Measurements from ENCODE around the gene STUB1. TPM values are rescaled to one million over a fixed set of nuclear protein-coding genes. Genes with fewer than 3 reads are reported as not detected.

STUB1 gene
- total RNA-seq, 1 donor from 2014 or later: 124 TPM

DNA sequence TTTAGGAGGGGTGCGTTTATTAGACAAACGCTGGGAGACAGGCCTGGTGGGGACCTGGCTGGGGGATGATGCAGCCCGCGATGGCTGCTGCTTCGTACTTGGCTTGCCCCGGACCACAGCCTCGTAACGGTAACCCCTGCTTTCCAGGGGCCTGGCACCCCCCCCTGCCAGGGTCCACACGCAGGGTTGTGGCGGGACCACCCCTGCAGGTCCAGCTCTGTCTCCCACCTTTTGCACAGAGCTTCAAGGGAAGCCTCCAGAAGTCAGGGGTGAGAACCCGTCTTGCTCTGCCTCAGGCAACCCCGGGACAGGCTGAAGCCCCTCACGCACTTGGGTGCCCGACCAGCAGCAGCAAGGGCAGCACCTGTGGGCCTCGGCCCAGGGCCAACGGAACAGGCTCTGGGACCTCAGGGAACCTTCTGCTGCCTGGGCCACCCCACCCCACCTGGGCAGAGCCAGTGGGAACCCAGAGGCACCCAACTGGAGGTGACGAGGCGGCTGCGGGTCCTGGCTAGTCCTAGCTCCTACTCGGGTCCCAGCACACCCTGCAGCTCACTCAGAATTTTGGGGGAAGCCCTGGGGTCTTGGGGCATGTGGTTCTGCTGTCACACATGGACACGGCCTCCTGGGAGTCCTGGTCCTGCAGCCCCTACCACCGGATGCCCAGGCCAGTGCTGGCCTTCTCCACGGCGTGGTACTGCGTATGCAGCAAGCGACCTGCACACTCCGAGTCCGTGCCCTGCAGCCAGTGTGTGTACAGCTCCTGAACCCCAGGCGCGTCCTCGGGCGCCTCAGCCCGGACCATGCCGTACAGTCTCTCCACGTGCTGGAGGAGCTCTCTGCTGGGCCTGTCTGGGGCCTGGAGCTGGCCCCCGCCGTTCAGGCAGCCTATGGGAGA is 49.8 kb downstream of the STUB1 start:
- DNase-seq (ENCODE audit: extremely low spot score in 2 of 2): no peak
- intact Hi-C loops (cut with DNase I): no loop called here
- H3K36me3 ChIP-seq: peaks cover 0 to 20% of the 10 kb centered on the region in 2 donors
- no peaks in the 10 kb centered on the region for H3K9me3 ChIP-seq
- peaks cover 31% of the 10 kb centered on the region for H3K4me1 ChIP-seq
- TF ChIP-seq POLR2A (IDR thresholded peaks at IDR 0.05): no peak
- no peak for TF ChIP-seq POLR2AphosphoS5 (IDR thresholded peaks at IDR 0.05; ENCODE audit: insufficient read depth in 1 of 2, low read depth in 1 of 2)
- TF ChIP-seq CTCF (IDR thresholded peaks at IDR 0.05): no peak
- H3K4me3 ChIP-seq: no peak overlapping the region
- H3K27me3 ChIP-seq: no peaks in the 10 kb centered on the region
- H3K27ac ChIP-seq: no peak overlapping the region

- Histone ChIP-seq H3K27me3 (no peaks in the 10 kb centered on the region), H3K4me1 (peaks cover 31% of the 10 kb centered on the region), H3K4me3 (no peak overlapping the region), H3K27ac (no peak overlapping the region), H3K9me3 (no peaks in the 10 kb centered on the region), H3K36me3 (peaks cover 0 to 29% of the 10 kb centered on the region in 2 donors)
- intact Hi-C loops (cut with DNase I): no loop called here
- DNase-seq (ENCODE audit: extremely low spot score in 2 of 2): no peak
- TF ChIP-seq CTCF (IDR thresholded peaks at IDR 0.05) (no peak), POLR2A (IDR thresholded peaks at IDR 0.05) (no peak), POLR2AphosphoS5 (IDR thresholded peaks at IDR 0.05; ENCODE audit: insufficient read depth in 1 of 2, low read depth in 1 of 2) (no peak)
Measured at GRCh38 chr16:730666-731509, 50.7 kb downstream of the STUB1 start.

DNA sequence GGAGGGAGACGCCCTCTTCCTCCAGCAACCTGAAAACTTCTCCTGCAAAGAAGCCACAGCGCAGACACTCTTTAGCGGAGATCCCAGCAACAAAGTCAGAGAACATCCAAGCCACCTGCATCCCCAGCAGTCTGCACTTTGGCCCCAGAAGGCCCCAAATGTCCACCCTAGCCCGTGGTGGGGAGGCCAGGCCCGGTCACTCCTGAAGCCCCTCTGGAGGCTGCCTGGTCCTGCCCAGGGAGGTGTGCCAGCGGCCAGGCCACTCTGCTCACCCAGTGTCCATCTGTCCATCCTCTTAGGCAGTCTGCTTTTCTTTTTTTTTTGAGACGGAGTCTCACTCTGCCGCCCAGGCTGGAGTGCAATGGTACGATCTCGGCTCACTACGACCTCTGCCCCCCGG is 52.1 kb downstream of the STUB1 start:
- Histone ChIP-seq H3K4me3 (no peak overlapping the region), H3K9me3 (no peaks in the 10 kb centered on the region), H3K4me1 (peaks cover 20% of the 10 kb centered on the region), H3K36me3 (peaks cover 0 to 40% of the 10 kb centered on the region in 2 donors), H3K27ac (no peak overlapping the region), H3K27me3 (no peaks in the 10 kb centered on the region)
- intact Hi-C loops (cut with DNase I): no loop called here
- TF ChIP-seq CTCF (IDR thresholded peaks at IDR 0.05) (no peak), POLR2A (IDR thresholded peaks at IDR 0.05) (no peak), POLR2AphosphoS5 (IDR thresholded peaks at IDR 0.05; ENCODE audit: insufficient read depth in 1 of 2, low read depth in 1 of 2) (no peak)
- no peak for DNase-seq (ENCODE audit: extremely low spot score in 2 of 2)

Other genes with a start within 250 kb of the STUB1 start
- gene CAPN15, start 152.7 kb upstream of the STUB1 start, total RNA-seq: 38.3 TPM
- gene PRR35, start 120.0 kb upstream of the STUB1 start, total RNA-seq: not detected
- gene NHLRC4, start 113.4 kb upstream of the STUB1 start, total RNA-seq: 0.74 TPM
- gene PIGQ, start 110.4 kb upstream of the STUB1 start, total RNA-seq: 26.0 TPM
- gene RAB40C, start 90.3 kb upstream of the STUB1 start, total RNA-seq: 41.3 TPM
- gene WFIKKN1, start 49.4 kb upstream of the STUB1 start, total RNA-seq: 3.2 TPM
- 187 TPM for gene METTL26, start 44.1 kb upstream of the STUB1 start, total RNA-seq
- 27.0 TPM for gene MCRIP2, start 38.6 kb upstream of the STUB1 start, total RNA-seq
- 34.9 TPM for gene WDR90, start 31.0 kb upstream of the STUB1 start, total RNA-seq
- gene RHOT2, start 12.3 kb upstream of the STUB1 start, total RNA-seq: 91.1 TPM
- gene RHBDL1, start 4.7 kb upstream of the STUB1 start, total RNA-seq: 1.7 TPM
- 62.9 TPM for gene JMJD8, start 3.9 kb downstream of the STUB1 start, total RNA-seq
- 12.3 TPM for gene WDR24, start 10.0 kb downstream of the STUB1 start, total RNA-seq
- 4.4 TPM for gene FBXL16, start 25.4 kb downstream of the STUB1 start, total RNA-seq
- 32.2 TPM for gene METRN, start 34.7 kb downstream of the STUB1 start, total RNA-seq
- 26.0 TPM for gene ANTKMT, start 40.7 kb downstream of the STUB1 start, total RNA-seq
- 7.6 TPM for gene CCDC78, start 46.0 kb downstream of the STUB1 start, total RNA-seq
- 5.2 TPM for gene HAGHL, start 46.7 kb downstream of the STUB1 start, total RNA-seq
- gene CIAO3, start 60.6 kb downstream of the STUB1 start, total RNA-seq: 32.7 TPM
- gene MSLN, start 80.3 kb downstream of the STUB1 start, total RNA-seq: not detected
- gene RPUSD1, start 108.0 kb downstream of the STUB1 start, total RNA-seq: 17.2 TPM
- gene CHTF18, start 108.2 kb downstream of the STUB1 start, total RNA-seq: 4.9 TPM
- gene GNG13, start 120.3 kb downstream of the STUB1 start, total RNA-seq: not detected

All from vagina (tissue), 2 donors.